Epithelial cell of esophagus (primary cell): Measurements from ENCODE around the gene UBN1.

Source experiments
- DNase-seq: peaks from one replicate; pipeline ENCODE4 v3.0.0; 2010; ENCODE audit warnings: low read depth
- H3K4me3 ChIP-seq: 2 replicates; pipeline ENCODE4 v1.5.1; 2011; ENCODE audit warnings: mild to moderate bottlenecking, low read length, control low read depth
- CTCF ChIP-seq: IDR thresholded peaks from 2 replicates; pipeline ENCODE4 v1.5.1; 2011; ENCODE audit warnings: low read depth, mild to moderate bottlenecking, low read length, control low read depth, inconsistent platforms; ENCODE audit not compliant: insufficient read depth; ENCODE audit errors: missing control alignments

The UBN1 gene

GRCh38 chr16:4890686-4891085, 43.4 kb downstream of the UBN1 start:
- no peak for TF ChIP-seq CTCF
- DNase-seq = no peak
- no peak overlapping the region for H3K4me3 ChIP-seq

GRCh38 chr16:4891097-4891885, 44.0 kb downstream of the UBN1 start:
- no peak for DNase-seq
- no peak overlapping the region for H3K4me3 ChIP-seq
- TF ChIP-seq CTCF = no peak

- no peak overlapping the region for H3K4me3 ChIP-seq
- no peak for DNase-seq
- no peak for TF ChIP-seq CTCF
Observed at GRCh38 chr16:4891886-4892216, 44.6 kb downstream of the UBN1 start.

- no peak for TF ChIP-seq CTCF
Observed at GRCh38 chr16:4892361-4893102, 45.3 kb downstream of the UBN1 start.

GRCh38 chr16:4893103-4893862, 46.0 kb downstream of the UBN1 start:
- H3K4me3 ChIP-seq = no peak overlapping the region
- no peak for DNase-seq
- no peak for TF ChIP-seq CTCF

More at GRCh38 chr16:4892361-4893102, 45.3 kb downstream of the UBN1 start:
- H3K4me3 ChIP-seq = no peak overlapping the region
- no peak for DNase-seq

- no peak for DNase-seq
- no peak for TF ChIP-seq CTCF
Observed at GRCh38 chr16:4894276-4895150, 47.2 kb downstream of the UBN1 start.

More at GRCh38 chr16:4894276-4895150, 47.2 kb downstream of the UBN1 start:
- H3K4me3 ChIP-seq = no peak overlapping the region
